H9 (cell line): ENCODE results near the gene TMIE. TPM values are rescaled to one million over a fixed set of nuclear protein-coding genes. Genes with fewer than 3 reads are reported as not detected.

Experiments
- DNase-seq: peaks from one replicate; pipeline ENCODE4 v3.0.0-alpha.2; 2017
- H2AFZ ChIP-seq: one replicate; pipeline ENCODE4 v1.6.1; 2013; ENCODE audit warnings: mild to moderate bottlenecking, low read length, control low read depth, moderate library complexity
- H2AK5ac ChIP-seq: 2 replicates; pipeline ENCODE4 v1.6.1; 2013; ENCODE audit warnings: low read length, control low read depth, mixed read lengths; ENCODE audit not compliant: insufficient read length
- H2BK120ac ChIP-seq: one replicate; pipeline ENCODE4 v1.6.1; 2013; ENCODE audit warnings: low read depth, mild to moderate bottlenecking, low read length, control low read depth, inconsistent platforms; ENCODE audit not compliant: poor library complexity, severe bottlenecking
- H2BK12ac ChIP-seq: 2 replicates; pipeline ENCODE4 v1.6.1; 2013; ENCODE audit warnings: low read length, control low read depth, mixed read lengths, low read depth; ENCODE audit not compliant: insufficient read length
- H2BK15ac ChIP-seq: 2 replicates; pipeline ENCODE4 v1.6.1; 2013; ENCODE audit warnings: low read depth, low read length, control low read depth
- H2BK20ac ChIP-seq: one replicate; pipeline ENCODE4 v1.6.1; 2013; ENCODE audit warnings: low read depth, mild to moderate bottlenecking, low read length, control low read depth, inconsistent platforms; ENCODE audit not compliant: poor library complexity, severe bottlenecking
- H2BK5ac ChIP-seq: 2 replicates; pipeline ENCODE4 v1.6.1; 2013; ENCODE audit warnings: low read length, control low read depth, mixed read lengths; ENCODE audit not compliant: insufficient read length
- H3K14ac ChIP-seq: 2 replicates; pipeline ENCODE4 v1.6.1; 2013; ENCODE audit warnings: low read length, control low read depth; ENCODE audit not compliant: insufficient read depth
- H3K18ac ChIP-seq: 2 replicates; pipeline ENCODE4 v1.6.1; 2013; ENCODE audit warnings: low read depth, mild to moderate bottlenecking, mixed read lengths, low read length, control low read depth; ENCODE audit not compliant: insufficient read length
- H3K23ac ChIP-seq: 2 replicates; pipeline ENCODE4 v1.6.1; 2013; ENCODE audit warnings: low read length, control low read depth, mixed read lengths, low read depth; ENCODE audit not compliant: insufficient read length
- H3K23me2 ChIP-seq: 2 replicates; pipeline ENCODE4 v1.6.1; 2013; ENCODE audit warnings: low read depth, mild to moderate bottlenecking, mixed read lengths, low read length, control low read depth; ENCODE audit not compliant: insufficient read length, poor library complexity, severe bottlenecking
- H3K27ac ChIP-seq: 2 replicates; pipeline ENCODE4 v1.5.1; 2013; ENCODE audit warnings: low read length, control low read depth, mixed read lengths, low read depth; ENCODE audit not compliant: insufficient read length
- H3K27me3 ChIP-seq: 2 replicates; pipeline ENCODE4 v1.6.1; 2013; ENCODE audit warnings: low read length, control low read depth, inconsistent platforms; ENCODE audit not compliant: insufficient read depth
- H3K4ac ChIP-seq: 2 replicates; pipeline ENCODE4 v1.6.1; 2013; ENCODE audit warnings: low read depth, mild to moderate bottlenecking, control low read depth, inconsistent platforms, low read length, moderate library complexity
- H3K4me1 ChIP-seq: 2 replicates; pipeline ENCODE4 v1.6.1; 2013; ENCODE audit warnings: low read length, control low read depth, inconsistent platforms; ENCODE audit not compliant: insufficient read depth
- H3K4me2 ChIP-seq: 2 replicates; pipeline ENCODE4 v1.6.1; 2013; ENCODE audit warnings: low read length, control low read depth, mixed read lengths; ENCODE audit not compliant: insufficient read length, insufficient read depth
- H3K56ac ChIP-seq: 2 replicates; pipeline ENCODE4 v1.6.1; 2013; ENCODE audit warnings: low read depth, mild to moderate bottlenecking, mixed read lengths, low read length, control low read depth; ENCODE audit not compliant: insufficient read length
- H3K79me1 ChIP-seq: 2 replicates; pipeline ENCODE4 v1.6.1; 2013; ENCODE audit warnings: low read depth, mild to moderate bottlenecking, moderate library complexity, low read length, control low read depth, inconsistent platforms; ENCODE audit not compliant: insufficient read depth, poor library complexity, severe bottlenecking
- H3K79me2 ChIP-seq: 2 replicates; pipeline ENCODE4 v1.6.1; 2013; ENCODE audit warnings: low read length, control low read depth, inconsistent platforms; ENCODE audit not compliant: insufficient read depth
- H3K9ac ChIP-seq: 2 replicates; pipeline ENCODE4 v1.6.1; 2013; ENCODE audit warnings: low read length, control low read depth, mixed read lengths; ENCODE audit not compliant: insufficient read length; ENCODE audit errors: extremely low read depth
- H3K9me3 ChIP-seq: one replicate; pipeline ENCODE4 v1.6.1; 2013; ENCODE audit warnings: low read depth, low read length, inconsistent platforms; ENCODE audit not compliant: control insufficient read depth
- H3T11ph ChIP-seq: one replicate; pipeline ENCODE4 v1.6.1; 2013; ENCODE audit warnings: mild to moderate bottlenecking, low read length, control low read depth, inconsistent platforms
- H4K20me1 ChIP-seq: one replicate; pipeline ENCODE4 v1.6.1; 2013; ENCODE audit not compliant: control insufficient read depth, insufficient read length, insufficient read depth
- H4K5ac ChIP-seq: 2 replicates; pipeline ENCODE4 v1.6.1; 2013; ENCODE audit warnings: low read depth, mild to moderate bottlenecking, mixed read lengths, low read length, control low read depth; ENCODE audit not compliant: insufficient read length
- H4K8ac ChIP-seq: replicated peaks from 2 replicates; pipeline ENCODE4 v1.6.1; 2013; ENCODE audit warnings: low read length, control low read depth, mixed read lengths, low read depth; ENCODE audit not compliant: insufficient read length
- H4K91ac ChIP-seq: 2 replicates; pipeline ENCODE4 v1.6.1; 2013; ENCODE audit warnings: low read depth, mild to moderate bottlenecking, moderate library complexity, mixed read lengths, low read length, control low read depth; ENCODE audit not compliant: insufficient read length
- H3K27ac Mint-ChIP-seq, 3 experiments: 2 replicates in 2 of 3; 3 replicates in 1 of 3; pipeline ENCODE4 v1.8.0; 2020 to 2021; ENCODE audit warnings: mixed read lengths in 3 of 3, mild to moderate bottlenecking in 1 of 3, moderate library complexity in 1 of 3
- H3K27me3 Mint-ChIP-seq: 2 replicates; pipeline ENCODE4 v1.8.0; 2021; ENCODE audit warnings: low read depth, mild to moderate bottlenecking, moderate library complexity, mixed read lengths
- H3K36me3 Mint-ChIP-seq, 3 experiments: 2 replicates in 2 of 3; 3 replicates in 1 of 3; pipeline ENCODE4 v1.8.0; 2020 to 2021; ENCODE audit warnings: low read depth in 3 of 3, mixed read lengths in 3 of 3; ENCODE audit not compliant: insufficient read depth in 1 of 3
- H3K4me1 Mint-ChIP-seq, 2 experiments: 2 replicates each; pipeline ENCODE4 v1.8.0; 2020; ENCODE audit warnings: mixed read lengths in 2 of 2
- H3K4me3 Mint-ChIP-seq, 2 experiments: 2 replicates in 1 of 2; 3 replicates in 1 of 2; pipeline ENCODE4 v1.8.0; 2020 to 2021; ENCODE audit warnings: mild to moderate bottlenecking in 2 of 2, mixed read lengths in 2 of 2, moderate library complexity in 1 of 2
- H3K9me3 Mint-ChIP-seq, 2 experiments: 2 replicates in 1 of 2; 3 replicates in 1 of 2; pipeline ENCODE4 v1.8.0; 2020; ENCODE audit warnings: mild to moderate bottlenecking in 2 of 2, mixed read lengths in 2 of 2, moderate library complexity in 1 of 2
- WGBS: extraction: QIAGEN DNeasy Blood & Tissue Kit; methylation state at CpG from one replicate; pipeline ENCODE4 v1.1.7; 2013; ENCODE audit warnings: missing lambda C conversion rate, low lambda C conversion rate, mixed read lengths; ENCODE audit not compliant: insufficient read length; ENCODE audit errors: extremely low coverage; 5-methylcytosine and 5-hydroxymethylcytosine counted together
- total RNA-seq: library from RNA; stranded (reverse); gene quantifications from 2 replicates; pipeline ENCODE4 v1.2.1, GENCODE V29; 2021
- TF ChIP-seq, protein P1 (sequence below): fragments of 200-600 bp; sonication (generic); conservative IDR thresholded peaks from 3 replicates; pipeline ENCODE4 v1.8.0; 2021; ENCODE audit warnings: antibody characterized with exemption, mild to moderate bottlenecking

The TMIE gene
- total RNA-seq, 1 experiment from 2014 or later = 0.63 TPM

DNA sequence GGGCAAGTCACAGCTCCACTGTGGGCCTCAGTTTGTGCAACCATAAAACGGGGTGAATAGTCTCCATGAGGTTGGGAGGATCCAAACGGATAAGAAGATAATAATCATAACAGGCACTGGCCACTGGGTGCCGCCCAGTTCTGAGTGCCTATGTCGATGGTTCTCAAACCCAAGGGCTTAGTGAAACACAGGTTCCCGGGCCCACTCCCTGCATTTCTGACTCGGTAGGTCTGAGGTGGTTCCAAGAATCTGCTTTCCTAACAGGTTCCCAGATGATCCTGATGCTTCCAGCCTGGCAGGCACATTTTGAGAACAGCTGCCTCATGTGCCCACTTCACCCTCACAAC is 28.9 kb upstream of the TMIE start:
- no peak overlapping the region for H2BK20ac ChIP-seq
- no peak overlapping the region for H2BK15ac ChIP-seq
- H2AK5ac ChIP-seq = no peak overlapping the region
- no peak overlapping the region for H2BK5ac ChIP-seq
- no peak overlapping the region; a peak in 1 of 7 replicates for H3K27ac Mint-ChIP-seq
- H3K4me1 Mint-ChIP-seq = peaks cover 3 to 11% of the 10 kb centered on the region in 2 experiments
- no peak overlapping the region for H4K91ac ChIP-seq
- H4K20me1 ChIP-seq = no peaks in the 10 kb centered on the region
- H2BK12ac ChIP-seq = no peak overlapping the region
- H3K79me1 ChIP-seq = no peaks in the 10 kb centered on the region
- no peak overlapping the region for H3T11ph ChIP-seq
- no peak overlapping the region for H3K4ac ChIP-seq
- H4K5ac ChIP-seq = no peak overlapping the region
- H3K56ac ChIP-seq = no peak overlapping the region
- H2BK120ac ChIP-seq = no peak overlapping the region
- H3K23ac ChIP-seq = no peak overlapping the region
- TF ChIP-seq, protein P1, sequence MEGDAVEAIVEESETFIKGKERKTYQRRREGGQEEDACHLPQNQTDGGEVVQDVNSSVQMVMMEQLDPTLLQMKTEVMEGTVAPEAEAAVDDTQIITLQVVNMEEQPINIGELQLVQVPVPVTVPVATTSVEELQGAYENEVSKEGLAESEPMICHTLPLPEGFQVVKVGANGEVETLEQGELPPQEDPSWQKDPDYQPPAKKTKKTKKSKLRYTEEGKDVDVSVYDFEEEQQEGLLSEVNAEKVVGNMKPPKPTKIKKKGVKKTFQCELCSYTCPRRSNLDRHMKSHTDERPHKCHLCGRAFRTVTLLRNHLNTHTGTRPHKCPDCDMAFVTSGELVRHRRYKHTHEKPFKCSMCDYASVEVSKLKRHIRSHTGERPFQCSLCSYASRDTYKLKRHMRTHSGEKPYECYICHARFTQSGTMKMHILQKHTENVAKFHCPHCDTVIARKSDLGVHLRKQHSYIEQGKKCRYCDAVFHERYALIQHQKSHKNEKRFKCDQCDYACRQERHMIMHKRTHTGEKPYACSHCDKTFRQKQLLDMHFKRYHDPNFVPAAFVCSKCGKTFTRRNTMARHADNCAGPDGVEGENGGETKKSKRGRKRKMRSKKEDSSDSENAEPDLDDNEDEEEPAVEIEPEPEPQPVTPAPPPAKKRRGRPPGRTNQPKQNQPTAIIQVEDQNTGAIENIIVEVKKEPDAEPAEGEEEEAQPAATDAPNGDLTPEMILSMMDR = no peak
- no peaks in the 10 kb centered on the region for H3K4me1 ChIP-seq
- no peak overlapping the region for H3K18ac ChIP-seq
- peaks cover 0 to 8% (median 0%) of the 10 kb centered on the region in 3 experiments; a peak in 2 of 7 replicates for H3K36me3 Mint-ChIP-seq
- H3K9me3 Mint-ChIP-seq = no peaks in the 10 kb centered on the region
- H3K9me3 ChIP-seq = no peaks in the 10 kb centered on the region
- DNase-seq = peak; percentile 16
- H3K79me2 ChIP-seq = no peaks in the 10 kb centered on the region
- H3K27ac ChIP-seq = no peak overlapping the region
- H3K27me3 ChIP-seq = no peaks in the 10 kb centered on the region
- no peak overlapping the region for H3K9ac ChIP-seq
- no CpG with 5 or more reads among the region's 6 CpGs for WGBS
- H3K4me3 Mint-ChIP-seq = no peak overlapping the region
- no peaks in the 10 kb centered on the region for H3K23me2 ChIP-seq
- no peak overlapping the region for H4K8ac ChIP-seq
- H3K14ac ChIP-seq = no peak overlapping the region
- no peak overlapping the region for H2AFZ ChIP-seq
- no peak overlapping the region for H3K4me2 ChIP-seq
- no peaks in the 10 kb centered on the region; the same call in none of the 2 replicates for H3K27me3 Mint-ChIP-seq
